Measurements from ENCODE around the gene PTPRE.

PTPRE gene

DNA sequence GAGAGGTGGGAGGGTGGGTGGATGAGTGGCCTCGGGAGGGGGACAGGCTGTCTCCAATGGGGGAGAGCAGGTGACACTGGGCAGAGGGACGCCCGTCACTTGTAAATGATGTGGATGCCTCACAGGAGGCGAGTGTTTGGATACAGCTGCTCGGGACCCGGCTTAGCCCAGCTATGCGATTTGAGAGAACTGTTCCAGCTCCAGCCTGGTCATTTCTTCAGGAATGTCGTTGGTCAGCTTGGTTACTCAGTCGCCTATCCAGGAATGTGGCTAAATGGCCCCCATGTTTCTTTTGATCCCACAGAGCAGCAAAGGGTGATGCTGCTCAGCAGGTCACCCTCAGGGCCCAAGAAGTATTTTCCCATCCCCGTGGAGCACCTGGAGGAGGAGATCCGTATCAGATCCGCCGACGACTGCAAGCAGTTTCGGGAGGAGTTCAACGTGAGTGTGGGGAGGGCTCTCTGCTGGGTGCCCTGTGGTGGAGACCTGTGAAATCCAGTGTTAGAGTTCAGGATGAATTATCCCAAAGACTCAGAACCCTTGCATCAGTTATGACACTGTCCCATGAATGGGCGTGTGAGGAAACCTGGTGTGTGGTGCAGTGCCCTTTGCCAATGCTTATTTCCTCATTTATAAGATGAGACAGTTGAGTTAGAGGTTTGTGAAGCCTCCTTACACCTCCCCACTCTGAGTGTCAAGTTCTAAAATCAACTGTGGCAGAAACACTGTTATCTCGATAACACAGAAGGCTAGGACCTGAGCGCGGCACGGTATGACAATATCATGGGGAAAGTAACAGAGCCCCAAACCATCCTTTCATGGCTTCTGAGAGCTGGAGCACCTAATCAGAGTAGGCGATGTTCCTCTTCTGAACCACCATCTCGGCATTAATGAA lies 142.6 kb downstream of the PTPRE start:
- DNase-seq: peak; percentile 67 to 87

GRCh38 chr10:128050121-128050516 lies 143.2 kb downstream of the PTPRE start:
- DNase-seq: no peak

DNA sequence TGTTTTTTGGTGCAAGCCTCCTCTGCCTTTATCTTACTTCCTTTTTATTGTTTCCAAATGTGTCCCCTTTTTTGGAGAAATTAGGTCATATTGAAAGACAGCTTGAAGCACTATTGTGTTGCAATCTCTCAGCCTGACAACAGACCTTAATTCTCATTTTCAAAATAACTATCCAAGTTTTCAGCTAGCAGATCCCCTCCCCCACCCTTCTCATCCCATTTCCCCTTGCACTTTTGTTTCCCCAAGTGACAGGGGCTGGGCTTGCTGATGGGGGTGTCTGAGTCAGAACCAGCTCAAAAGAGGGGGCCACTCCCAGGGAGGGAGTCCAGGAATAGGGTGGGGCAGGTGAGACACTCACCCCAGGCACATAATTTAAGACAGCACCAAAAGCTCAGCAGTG lies 144.0 kb downstream of the PTPRE start:
- peak; percentile 78 to 91 for DNase-seq

DNA sequence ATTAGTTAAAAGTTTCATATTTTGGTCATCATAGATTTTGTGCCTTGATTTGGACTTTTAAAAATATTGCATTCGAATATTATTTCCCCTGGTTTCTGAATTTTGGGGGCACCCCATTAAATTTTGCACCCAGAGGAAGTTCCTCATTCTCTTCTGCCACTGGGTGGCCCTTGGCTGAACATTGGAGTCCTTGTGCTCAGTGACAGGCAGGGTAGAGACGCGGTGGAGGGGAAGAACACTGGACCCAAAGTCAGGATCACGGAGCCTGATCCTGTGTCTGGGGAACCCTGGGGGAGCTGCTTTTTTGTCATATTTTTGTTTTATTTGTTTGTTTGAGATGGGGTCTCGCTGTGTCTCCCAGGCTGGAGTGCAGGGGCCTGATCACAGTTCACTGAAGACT lies 144.6 kb downstream of the PTPRE start:
- no peak for DNase-seq

DNA sequence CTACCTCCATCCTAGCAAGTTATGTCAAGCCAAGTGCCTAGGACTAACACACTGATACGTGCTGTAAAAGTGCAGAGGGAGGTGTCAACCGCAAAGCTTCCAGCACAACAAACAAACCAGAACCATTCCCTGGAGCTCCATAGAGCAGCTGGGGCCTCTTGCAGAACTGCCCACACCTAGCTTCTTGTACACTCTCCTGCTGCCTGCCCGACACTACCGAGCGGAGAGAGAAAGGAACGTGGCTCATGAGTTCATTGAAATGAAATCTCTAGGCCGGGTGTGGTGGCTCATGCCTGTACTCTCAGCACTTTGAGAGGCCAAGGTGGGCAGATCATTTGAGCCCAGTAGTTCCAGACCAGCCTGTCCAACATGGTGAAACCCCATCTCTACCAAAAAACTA lies 145.8 kb downstream of the PTPRE start:
- DNase-seq: no peak

- no peak for DNase-seq
Observed at GRCh38 chr10:128053356-128053755, 146.5 kb downstream of the PTPRE start.

DNA sequence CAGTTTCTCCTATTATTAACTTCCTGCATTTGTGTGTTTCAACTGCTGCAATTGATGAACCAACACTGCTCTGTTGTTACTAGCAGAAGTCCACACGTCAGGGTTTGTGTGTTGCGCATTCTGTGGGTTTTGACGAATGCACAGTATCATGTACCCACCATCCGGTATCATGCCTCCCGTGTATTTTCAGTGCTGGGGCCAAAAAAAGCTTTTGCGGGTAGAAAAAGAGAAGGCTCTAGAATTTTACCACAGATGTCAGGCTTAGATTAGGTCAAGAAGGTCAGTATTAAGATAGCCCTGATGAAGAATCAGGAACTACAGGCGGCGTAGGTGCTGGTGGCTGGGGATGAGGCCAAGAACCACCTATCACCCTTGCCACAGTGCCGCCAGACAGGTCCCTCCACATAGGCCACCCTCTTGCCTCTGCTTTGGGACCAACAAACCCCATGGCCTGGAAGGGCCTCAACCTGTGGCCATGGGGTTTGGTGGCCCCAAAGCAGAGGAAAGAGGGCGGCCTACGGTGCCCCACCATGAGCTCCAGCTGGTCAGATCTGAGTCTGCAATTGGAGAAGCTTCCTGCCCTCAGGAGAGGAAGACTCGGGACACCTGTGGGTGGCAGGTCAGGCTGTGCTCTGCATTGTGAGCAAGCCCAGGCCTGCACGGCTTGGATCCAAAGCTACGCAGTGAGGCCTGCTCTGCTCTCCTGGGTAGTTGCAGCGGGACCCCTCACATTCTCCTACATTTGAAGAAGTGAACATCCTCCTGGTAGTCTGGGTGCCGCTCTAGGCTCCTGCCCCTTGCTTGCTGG lies 147.5 kb downstream of the PTPRE start:
- peak; percentile 82 to 86 for DNase-seq

GRCh38 chr10:128055061-128055868 lies 148.4 kb downstream of the PTPRE start:
- no peak for DNase-seq

GRCh38 chr10:128056303-128057050 lies 149.6 kb downstream of the PTPRE start:
- DNase-seq: no peak

- DNase-seq: no peak
Observed at GRCh38 chr10:128058106-128058749, 151.3 kb downstream of the PTPRE start.

- DNase-seq: no peak
Observed at GRCh38 chr10:128058750-128059134, 151.8 kb downstream of the PTPRE start.

DNA sequence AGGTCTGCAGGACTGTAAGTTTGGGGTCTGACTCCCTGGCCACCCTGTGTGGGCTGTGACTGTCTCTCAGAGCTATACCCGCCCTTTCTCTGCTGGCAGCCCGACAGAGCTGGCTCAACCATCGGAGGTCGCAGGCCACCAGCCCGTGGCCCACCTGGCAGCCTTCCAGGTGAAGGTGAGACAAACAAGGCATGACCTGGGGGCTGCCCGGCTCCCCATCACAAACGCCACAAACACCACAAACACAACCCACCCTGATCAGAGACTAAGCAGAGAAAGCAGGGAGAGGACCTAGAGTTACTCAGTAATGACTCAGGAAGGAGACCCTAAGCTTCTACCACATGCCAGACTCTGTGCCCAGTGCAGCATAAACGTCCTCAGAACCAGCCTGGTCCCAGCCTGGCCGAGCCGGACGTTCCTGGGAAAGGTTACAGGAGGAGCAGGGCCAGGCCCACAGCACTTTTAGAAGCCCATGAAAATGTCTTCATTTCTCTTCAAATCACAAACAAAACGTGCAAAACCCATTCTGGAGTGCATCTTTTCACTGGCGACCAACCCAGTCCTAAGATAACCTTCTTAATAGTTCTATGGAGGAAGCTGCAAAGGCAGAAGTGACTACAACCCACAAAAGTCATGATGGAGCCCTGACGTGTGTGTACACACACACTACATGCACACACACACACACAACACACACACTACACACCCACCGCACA lies 152.5 kb downstream of the PTPRE start:
- no peak for DNase-seq

DNA sequence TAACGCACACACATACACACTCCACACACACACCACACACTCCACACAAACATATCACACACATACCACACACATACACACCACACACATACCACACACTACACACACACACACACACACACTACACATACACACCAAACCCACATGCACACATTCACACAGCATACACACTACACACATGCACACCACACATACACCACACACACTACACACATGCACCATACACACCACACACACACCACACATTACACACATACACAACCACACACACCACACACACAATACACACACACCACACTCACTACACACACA lies 153.0 kb downstream of the PTPRE start:
- no peak for DNase-seq

DNA sequence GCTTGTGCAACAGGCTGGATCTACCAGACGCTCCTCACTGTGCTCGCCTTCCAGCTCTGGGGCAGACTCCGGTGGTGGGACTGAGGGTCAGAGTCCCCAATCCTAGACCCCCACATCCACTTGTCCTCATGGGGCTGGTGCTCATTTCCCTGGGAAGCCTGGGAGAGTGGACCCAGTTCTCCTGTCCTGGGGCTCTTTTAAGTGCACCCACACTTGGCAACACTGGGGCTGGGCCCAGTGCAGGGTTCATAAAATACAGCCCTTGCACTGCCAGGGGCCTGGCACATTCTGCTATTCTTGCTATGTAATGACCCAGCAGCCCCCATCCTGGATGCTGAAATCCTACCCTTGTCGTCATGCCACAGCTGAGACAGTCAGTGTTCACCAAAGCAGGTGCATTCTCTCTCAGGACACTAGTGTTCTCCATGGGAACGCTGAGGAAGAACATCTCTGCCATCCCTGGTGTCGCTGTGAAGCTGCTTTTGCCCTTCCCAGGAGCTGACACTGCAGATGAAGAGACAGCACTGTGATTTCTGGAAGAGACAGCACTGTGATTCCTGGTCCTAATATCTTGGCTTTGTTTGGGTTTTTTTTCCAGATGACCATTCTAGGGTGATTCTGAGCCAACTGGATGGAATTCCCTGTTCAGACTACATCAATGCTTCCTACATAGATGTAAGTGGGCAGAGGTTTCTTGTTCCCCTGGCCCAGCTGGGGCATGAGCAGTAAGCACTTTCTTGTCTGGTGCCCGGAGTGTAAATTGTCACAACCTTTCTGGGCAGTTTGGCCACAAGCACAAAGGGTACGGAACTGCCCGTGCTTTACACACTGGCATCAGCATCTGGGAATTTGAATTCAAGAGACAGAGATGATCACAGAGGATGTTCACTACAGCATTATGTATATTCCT lies 153.7 kb downstream of the PTPRE start:
- DNase-seq: peak in 1 of 2 donors; percentile 61

- DNase-seq: no peak
Observed at GRCh38 chr10:128061306-128062300, 154.7 kb downstream of the PTPRE start.

DNA sequence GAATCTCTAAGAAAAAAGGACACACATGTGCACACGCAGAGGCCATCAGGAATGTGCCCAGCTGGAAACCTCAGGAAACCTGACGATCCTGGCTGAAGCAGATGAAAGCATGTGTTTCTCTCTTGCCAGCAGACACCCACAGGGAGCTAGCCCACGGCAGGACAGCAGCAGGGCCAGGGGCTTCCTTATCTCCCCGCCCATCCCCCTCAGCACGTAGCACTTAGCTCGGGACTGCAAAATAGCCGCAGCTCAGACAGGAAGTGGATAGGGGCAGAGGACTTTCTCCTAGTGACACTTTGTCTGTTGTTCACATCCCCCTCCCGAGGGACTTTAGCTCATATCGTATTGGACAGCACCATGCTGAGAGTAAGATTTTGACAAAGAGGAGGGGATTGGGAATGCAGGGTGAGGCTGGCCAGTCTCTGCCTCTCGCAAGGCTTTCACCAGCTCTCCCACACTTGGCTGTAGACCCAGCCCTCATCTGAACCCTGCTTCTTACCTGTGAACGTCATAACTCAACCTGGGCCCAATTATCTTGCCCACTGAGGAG lies 155.5 kb downstream of the PTPRE start:
- no peak for DNase-seq

- peak; percentile 83 to 96 for DNase-seq
Observed at GRCh38 chr10:128062881-128063563, 156.1 kb downstream of the PTPRE start.

- DNase-seq: peak; percentile 54 to 73
Observed at GRCh38 chr10:128063736-128064107, 156.8 kb downstream of the PTPRE start.

Measured in inflammatory macrophage treated with lipopolysaccharide for 1 hour (primary cell).